Measurements from ENCODE around the gene ATG4B.
A peak's percentile ranks its signal among the peaks of the same experiment; 100 is the strongest.

DNA sequence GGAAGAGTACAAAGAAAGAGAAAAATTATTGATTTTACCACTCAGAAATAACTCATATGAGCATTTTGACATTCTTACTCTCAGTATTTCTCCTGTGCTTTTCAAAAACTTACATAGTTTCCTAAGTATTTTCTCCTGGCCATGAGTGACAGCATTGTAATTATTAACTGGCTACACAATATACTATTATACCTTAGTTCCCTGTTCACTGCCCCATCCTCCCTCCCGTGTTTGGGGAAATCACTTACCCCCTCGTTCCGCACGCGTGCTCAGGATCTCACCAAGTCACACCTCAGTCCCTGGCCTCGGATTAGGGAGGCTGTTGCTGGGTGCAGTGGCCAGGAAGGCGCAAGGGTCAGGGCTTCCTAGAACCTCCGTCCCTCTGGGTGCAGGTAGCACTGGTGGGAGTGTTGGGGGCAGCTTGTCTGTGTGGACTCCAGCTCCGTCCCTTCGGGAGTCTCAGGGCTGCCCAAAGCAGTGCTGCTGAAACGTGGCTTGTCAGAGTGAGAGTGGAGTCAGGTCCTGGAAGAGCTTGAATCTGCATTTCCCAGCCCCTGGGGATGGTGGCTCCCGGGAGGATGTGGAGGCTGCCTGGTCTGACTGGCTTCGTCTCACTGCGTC, 23.2 kb downstream of the ATG4B start:
- no peak for TF ChIP-seq POLR2A (IDR thresholded peaks at IDR 0.05; ENCODE audit: low read depth, low read length)
- TF ChIP-seq POLR2AphosphoS5 (IDR thresholded peaks at IDR 0.05; ENCODE audit: low read depth, low read length) = 0 out of 2 replicates have a peak, but pooled peaks have one; percentile 19

Measured in GM12892 (cell line).